DMS 273 (cell line): ENCODE results near the gene ALKBH8.

Source experiments
- DNase-seq: peaks from one replicate; lab custom pipeline; 2025; ENCODE audit not compliant: unreplicated experiment; lab: John Stamatoyannopoulos, UW

ALKBH8 gene, protein sequence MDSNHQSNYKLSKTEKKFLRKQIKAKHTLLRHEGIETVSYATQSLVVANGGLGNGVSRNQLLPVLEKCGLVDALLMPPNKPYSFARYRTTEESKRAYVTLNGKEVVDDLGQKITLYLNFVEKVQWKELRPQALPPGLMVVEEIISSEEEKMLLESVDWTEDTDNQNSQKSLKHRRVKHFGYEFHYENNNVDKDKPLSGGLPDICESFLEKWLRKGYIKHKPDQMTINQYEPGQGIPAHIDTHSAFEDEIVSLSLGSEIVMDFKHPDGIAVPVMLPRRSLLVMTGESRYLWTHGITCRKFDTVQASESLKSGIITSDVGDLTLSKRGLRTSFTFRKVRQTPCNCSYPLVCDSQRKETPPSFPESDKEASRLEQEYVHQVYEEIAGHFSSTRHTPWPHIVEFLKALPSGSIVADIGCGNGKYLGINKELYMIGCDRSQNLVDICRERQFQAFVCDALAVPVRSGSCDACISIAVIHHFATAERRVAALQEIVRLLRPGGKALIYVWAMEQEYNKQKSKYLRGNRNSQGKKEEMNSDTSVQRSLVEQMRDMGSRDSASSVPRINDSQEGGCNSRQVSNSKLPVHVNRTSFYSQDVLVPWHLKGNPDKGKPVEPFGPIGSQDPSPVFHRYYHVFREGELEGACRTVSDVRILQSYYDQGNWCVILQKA

DNA sequence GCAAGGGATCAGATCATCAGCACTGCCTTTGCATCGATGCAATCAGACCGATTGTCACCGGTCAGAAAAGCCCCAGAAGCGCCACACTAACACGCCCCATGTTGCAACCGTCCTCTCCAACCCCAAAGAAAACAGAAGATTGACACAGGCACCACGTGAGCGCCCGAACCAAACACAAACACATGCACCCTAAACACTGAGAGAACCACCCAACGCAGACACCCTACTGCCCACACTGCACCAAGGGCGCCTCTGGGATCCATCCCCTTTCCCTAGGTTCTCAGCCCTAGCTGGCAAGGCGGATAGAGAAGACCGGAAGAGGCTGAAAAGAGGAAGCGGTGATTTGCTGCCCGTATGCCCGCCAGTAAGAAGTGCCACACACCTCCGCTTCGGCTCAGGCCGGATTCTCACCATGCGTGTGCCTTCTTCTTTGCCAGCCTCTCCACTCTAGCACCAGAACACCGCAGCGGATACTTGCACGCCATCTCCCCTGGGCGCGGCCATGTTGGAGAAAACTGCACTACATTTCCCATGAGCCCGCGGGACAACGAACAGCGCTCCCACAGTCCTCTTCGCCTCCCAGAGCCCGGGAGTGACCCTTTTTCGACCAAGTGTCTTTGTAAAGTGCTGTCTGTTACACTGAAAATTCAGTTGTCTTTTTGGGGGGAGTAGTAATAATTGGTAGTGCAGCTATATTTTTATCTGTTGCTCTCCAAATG lies at the start of gene ALKBH8:
TSS of gene ALKBH8 (minus strand) at position 517 of the 719 bp plus-strand sequence. CDS start 4,842 bp downstream, outside the sequence.
- peak; percentile 81 for DNase-seq

DNA sequence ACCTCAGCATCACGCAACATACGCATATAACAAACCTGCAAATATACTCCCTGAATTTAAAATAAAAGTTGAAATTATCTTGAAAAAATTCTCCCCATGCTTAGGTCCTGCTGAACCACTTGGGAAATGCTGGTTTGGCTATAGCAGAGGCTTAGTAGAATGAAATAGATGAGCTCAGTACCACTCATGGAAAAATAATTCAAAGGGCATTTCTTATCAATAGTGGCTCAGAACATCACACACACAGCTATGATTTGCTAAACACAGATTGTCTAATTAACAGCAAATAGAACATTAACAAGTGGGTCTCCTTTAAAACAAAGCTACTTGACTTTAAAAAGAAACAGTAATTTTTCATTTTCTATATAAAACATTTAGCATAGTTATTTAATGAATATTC lies 46.9 kb upstream of the ALKBH8 start:
- DNase-seq = no peak

DNA sequence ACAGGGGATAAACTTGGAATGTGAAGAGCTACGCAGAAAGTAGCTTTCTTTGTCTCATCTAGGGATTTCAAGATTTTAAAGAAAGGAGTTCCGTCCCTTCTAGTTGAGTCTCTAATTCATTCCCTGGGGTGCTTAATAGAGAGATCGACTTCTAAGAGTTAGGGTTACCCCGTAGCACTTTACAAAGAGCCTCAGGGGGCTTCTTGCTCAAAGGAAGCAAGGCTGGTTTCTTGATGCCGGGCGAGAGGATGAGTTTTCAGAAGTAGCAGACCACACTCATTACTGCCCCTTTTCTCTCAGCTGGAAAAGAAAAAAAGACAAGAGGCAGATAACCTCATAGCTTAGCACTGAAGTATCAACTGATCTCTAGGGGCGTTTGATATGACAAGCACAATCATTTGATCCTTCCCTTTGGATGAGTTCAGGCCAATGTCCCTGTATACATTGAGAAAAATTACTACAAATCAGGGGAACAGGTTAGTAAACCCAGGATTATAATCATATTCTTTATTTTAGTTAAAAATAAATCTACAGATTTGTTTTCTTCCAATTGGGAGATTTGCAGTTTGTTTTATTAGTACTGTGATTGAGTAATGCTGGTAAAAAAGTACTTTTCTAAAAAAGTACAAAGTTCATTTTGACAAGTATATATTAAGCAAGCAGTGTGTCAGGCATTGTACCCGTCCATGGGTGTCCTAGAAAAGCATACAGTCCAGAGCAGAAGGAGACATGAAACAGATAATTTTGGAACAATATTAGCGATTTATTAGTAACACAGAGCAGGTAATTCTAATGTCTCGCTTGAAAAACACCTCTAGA lies 44.1 kb upstream of the ALKBH8 start:
- DNase-seq = no peak

DNA sequence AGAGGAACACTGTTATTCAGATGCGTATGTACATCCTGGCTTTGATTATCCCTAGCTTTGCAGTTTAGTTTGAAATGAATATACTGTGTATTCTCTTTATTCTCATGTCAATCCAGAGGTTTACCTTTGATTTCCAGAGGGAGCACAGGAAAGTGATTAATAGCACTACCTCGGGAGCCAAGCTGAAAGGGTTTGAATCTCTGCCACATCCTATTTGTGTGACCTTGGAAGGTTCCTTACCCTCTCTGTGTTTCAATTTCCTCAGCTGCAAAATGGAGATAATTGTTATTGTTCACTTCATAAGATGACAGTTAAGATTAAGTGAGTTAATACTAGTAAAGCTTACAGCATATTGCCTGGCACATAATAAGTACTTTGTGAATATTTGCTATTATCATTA lies 43.3 kb upstream of the ALKBH8 start:
- DNase-seq = no peak

DNA sequence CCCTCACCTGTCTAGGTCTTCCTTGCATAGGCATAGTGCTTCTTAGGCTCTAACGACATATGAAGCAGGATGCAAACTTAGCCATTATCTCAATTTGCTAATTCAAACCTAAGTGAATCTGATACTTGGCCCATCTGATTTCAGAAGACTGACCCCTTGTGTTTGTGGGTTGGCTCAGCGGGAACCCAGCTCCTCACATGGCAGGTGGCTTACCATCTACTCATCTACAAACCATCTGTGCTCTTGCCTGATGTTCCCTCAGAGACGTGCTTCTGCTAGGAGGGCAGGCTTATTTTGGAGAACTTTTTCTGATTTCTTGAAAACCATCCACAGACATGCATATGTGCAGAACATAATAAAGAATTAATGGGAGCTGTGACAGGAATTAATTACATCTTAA lies 40.6 kb upstream of the ALKBH8 start:
- DNase-seq = peak; percentile 87

DNA sequence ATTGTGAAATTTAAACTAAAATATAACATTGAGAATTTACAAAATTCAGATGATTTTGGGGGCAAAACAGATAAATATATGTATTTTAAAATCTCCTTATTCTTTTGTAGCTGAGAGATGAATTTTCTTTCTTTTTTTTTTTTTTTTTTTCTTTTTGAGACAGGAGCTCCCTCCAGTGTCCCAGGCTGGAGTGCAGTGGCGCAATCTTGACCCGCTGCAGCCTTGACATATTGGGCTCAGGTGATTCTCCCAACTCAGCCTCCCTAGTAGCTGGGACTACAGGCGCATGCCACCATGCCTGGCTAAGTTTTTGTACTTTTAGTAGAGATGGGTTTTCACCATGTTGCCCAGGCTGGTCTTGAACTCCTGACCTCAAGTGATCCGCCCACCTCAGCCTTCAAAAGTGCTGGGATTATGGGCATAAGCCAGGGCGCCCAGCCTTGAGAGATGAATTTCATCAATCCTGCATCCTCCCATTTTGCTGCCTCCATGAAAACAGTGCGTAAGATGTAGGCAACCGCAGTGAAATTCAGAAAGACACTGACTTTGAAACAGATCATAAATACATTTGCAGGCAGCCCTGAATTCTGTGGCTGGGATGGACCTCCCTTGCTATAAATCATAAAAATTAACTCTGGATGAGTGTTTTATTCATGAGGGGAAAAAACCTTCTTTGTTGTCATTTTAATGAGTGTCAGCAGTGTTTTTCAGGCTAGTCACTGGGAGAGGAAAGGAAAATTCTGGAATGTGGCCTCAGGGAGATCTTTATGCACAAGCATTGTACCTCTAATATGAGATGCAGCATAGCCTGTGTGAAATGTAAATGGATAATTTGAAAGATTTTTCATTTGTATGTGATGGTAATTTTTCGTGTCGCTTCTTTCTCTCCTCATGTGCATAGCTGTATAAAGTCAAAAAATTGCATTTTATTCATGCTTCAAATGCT lies 39.8 kb upstream of the ALKBH8 start:
- DNase-seq = no peak

DNA sequence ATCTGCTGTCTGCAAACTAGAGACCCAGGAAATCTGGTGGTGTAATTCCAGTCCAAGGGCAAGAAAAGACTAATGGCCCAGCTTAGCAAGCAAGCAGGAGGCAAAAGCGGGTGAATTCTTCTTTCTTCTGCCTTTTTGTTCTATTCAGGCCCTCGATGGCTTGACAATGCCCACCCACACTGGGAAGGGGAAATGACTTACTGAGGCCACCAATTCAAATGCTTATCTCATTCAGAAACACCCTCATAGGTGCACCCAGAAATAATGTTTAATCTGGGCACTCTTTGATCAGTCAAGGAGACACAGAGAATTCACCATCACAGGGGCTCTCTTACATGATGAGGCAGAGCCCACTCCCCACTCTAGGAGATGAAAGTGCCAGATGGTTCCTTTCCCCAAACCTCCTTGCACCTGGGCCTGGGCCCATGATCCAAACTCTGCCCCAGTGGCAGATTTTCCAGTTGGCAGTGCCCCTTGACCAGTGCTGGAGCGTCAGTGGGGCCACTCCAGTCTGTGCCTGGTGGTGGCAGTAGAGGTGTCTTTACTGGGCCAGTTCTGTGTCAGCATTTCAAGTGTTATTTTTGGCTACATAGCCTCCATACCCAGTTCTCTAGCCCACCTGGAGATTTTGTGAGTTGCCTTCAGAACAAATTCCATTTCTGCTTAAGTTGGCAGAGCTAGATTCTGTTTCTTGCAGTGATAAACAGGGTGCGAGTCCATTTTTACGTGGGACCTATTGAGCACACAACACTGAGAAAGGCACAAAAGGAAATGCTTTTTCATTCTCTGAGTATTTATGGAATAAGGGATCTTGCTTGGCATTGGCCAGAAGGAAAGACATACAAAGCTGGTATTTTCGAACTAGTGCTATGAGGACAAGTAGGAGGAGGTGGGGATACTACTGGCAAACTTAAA lies 32.9 kb upstream of the ALKBH8 start:
- peak; percentile 51 for DNase-seq

DNA sequence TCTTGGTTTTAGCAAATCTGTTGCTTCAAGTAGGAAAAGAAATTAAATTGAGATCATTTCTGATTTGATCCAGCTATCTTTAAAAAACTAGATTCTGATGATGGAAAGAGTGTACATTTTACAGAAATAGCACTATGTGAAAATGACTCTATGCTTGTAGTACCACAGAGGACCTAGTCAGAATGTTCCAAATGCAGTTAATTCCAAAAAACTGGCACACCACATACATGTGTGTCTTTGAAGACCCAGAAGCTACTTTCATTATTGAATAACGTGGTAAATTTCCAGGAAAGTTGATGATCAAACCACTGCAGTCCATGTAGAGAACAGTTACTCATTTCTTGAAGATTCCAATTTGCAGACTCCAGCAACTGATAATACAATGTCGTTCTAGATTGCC lies 29.2 kb upstream of the ALKBH8 start:
- no peak for DNase-seq

DNA sequence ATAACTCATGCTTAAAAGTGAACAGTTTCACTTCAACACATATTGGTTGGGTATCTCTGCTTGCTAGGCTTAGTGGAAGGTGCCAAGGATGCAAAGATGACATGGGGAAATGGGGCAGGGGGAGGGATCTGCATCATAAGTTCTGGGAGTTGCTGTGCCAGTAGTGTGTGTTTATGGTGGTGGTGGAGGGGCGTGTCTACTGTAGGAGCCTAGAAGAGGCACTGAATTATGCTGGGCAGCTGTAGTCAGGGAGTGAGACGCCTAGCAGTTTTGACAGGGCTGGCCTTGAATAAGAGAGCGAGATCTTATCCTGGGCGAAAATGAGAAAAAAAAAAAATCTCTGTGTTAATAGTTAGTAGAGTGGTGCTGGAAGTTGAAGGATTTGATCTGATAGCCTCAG lies 28.4 kb upstream of the ALKBH8 start:
- peak; percentile 21 for DNase-seq

DNA sequence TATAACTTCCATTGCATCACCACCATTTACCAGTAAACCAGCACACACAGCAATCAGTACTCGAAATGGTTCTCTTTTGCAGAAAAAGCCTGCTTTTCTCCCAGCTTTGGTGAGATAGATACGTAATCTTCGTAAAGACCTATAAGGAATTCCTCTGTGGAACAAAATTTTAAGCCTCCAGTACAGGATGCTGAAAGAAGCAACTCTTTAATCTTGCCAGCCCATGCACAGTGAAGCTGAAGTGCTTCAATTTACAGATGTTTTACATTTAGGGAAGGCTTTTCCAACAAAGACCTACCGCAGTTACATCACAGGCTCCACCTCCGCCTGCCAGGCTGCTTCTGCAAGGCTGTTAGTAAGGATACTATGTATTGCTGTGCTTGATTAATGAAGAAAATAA lies 27.3 kb upstream of the ALKBH8 start:
- no peak for DNase-seq

DNA sequence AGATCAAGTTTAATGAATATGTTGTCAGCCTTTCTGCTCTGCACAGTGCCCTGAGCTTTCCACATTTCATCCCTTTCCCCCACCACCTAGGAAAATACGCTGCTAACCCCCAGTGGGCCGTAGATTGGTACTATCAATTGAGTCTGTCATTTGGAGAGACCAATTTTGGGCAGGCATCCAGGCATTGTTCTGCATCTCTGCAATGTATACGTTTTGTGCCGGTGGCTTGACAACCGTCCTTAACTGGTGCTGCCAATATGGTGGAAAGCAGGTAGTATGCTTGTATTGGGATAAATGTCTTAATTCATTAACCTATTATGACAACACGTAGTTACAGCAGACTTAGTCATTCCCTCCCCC lies 26.7 kb upstream of the ALKBH8 start:
- DNase-seq = no peak

DNA sequence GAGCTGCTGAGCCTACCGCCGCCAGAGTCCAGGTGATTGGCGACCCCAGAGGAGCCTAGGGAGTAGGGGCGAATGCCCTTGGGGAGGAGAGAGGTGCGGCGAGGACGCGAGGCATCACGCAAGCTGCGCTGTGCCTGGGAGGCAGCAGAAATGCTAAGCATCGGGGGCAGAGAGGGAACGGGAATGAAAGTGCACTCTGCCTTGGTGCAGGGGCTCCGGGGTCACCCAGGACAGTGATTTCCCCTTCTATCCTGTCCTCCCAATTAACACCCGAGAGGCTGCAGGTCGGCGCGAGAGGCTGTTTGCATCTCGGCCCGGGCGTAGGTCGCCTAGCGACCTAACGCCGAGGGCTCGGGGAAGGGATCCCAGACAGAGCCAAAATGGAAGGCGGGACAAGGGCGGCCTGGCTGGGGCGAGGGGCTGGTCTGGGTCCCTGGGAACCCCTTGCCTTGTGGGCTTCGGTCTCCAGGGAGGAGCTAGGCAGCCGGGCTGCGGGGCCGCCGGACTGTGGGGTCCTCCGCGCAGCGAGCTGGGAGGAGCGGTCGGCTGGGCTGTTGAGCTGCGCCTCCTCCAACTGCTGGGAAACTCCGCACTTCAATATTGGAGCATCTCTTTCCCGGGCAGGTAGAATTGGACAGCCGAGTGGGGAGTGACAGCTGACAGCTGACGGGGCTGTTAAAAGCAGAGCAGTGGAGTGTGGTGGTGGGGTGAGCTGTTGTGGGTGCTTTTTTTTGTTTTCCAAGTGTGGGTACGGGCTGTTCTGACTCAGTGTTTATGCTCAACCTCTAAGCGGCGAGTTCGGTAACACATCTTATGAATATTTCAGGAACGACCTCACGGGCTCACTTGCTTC lies 26.1 kb upstream of the ALKBH8 start:
- DNase-seq = peak; percentile 62

DNA sequence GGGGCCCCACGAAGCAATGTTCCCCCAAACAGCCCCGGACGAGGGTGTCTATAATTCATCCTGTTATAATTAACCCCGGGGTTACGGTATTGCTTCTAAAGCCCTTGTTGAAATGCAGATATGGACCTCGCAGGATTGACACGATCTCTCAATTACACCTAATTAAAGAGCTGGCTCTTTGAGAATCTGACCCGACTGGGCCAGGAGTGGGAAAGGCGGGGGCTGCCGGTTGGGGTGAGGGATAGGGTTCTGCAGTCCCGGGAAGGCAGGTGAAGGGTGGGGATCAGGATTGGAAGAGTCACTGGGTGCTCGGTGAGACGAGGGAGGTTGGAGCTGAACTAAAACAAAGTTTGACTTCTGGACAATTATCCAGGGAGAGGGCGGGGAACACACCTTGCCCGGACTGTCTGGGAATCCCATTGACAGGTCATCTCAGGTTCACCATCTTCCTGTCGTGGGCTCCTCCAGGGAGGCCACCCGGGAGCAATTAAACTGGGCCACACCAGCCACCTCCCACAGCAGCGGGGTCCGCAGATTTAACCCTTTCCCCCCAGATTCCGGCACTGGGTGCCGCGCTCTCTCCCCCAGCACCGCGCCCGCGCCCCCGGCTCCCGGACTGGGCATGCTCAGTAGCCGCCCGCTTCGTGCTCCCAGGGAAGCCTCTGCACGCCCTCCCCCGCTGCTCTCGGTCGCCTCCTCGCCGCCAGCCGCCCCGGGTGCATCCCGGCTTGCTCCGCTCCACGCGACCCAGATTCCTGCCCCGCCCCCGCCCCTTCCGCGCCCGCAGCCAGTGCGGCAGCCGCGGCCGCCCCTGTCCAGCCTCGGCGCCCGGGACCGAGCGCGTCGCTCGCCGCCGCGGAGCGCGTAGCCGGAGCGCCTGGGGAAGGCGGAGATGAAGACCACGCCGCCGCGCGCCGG lies 25.2 kb upstream of the ALKBH8 start, which contains the start of gene ELMOD1:
TSS of gene ELMOD1 (plus strand) at position 688 of the 918 bp plus-strand sequence. CDS start 27,043 bp downstream, outside the sequence.
- peak; percentile 77 for DNase-seq

DNA sequence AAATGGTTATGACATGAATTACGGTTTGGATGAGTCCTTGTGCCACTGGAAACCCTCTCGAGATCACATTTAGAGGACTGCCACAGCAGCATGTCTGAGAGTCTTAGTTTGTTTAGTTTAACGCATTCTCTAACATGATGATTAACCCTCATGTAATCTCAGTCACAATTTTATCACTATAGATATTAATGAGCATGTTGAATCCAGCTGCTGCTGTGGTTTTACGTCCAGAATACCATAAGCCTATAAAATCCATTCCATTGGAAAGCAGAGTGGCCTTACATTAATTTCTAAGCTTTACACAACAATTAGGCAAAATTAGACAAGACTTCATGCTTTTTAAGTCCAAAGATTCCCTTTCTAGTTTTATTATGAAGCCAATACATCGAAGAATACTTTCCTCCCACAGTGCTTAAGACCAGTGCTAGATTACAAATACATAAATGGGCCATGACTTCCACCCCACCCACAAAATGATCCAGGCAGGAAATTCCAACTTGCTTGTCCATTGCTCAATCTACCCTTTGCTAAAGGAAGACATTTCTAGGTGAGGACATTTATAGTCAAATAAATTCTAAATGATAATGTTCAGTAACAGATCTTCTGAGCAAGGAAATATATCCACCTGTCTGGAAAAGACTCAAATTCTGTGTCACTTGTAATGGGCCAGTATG lies 21.9 kb upstream of the ALKBH8 start:
- no peak for DNase-seq

DNA sequence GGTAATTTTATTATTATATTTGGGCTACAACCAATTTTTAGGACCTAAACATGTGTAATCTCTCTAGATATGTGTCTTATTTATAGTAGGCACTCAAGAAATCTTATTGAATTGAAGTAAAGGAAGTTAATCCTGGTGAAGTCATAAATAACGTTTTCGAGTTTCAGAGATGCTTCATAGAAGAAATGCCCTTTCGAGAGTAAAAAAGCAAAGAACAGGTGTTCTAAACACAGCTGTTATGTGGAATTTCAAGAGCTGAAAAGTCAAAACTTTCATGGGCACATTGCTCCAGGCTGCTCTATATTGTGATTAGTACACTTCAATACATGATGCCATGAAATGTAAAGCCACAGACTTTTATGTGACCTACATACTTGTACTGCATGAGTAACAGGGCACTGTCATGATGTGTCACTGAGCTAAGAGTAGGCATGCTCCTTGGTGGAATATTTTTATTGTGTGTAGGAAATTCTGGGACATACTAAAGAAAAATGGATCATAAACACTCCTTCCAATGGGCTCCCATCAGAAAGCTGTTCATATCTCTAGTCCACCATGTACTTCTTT lies 18.2 kb upstream of the ALKBH8 start:
- no peak for DNase-seq

DNA sequence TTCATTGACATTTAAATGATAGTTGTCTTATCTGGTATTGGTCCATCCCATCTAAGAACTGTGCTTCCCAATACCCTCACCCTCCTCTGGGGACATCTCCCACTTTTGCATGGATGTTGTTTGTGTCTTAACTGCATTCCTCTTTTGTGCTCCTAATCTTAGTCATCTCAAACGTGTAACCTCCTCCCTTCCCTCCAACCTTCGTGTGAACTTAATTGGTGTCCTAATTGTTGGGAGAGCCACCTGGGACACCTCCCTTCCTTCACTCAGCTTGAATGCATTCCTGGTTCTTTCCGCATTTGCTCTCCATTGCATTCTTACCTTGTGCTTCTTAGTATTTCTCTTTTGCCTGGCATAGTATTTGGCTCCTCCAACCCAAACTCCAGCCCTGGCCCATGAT lies 15.6 kb upstream of the ALKBH8 start:
- DNase-seq = no peak
